Fibroblast of pulmonary artery (primary cell): ENCODE measurements around the gene HTR2B.

Experiments
- DNase-seq: peaks from one replicate; pipeline ENCODE4 v3.0.0-alpha.2; 2010; ENCODE audit warnings: low read depth
- H3K4me3 ChIP-seq: replicated peaks from 2 replicates; pipeline ENCODE4 v1.5.1; 2011; ENCODE audit warnings: low read depth, mild to moderate bottlenecking, control low read depth, low read length, moderate library complexity
- CTCF ChIP-seq: IDR thresholded peaks from 2 replicates; pipeline ENCODE4 v1.5.1; 2011; ENCODE audit warnings: mild to moderate bottlenecking, control low read depth, low read length, inconsistent platforms; ENCODE audit errors: missing control alignments

HTR2B gene

GRCh38 chr2:231099918-231100317 is 24.9 kb downstream of the HTR2B start:
- H3K4me3 ChIP-seq, result no peak overlapping the region
- no peak for DNase-seq
- peak; percentile 3 for TF ChIP-seq CTCF

GRCh38 chr2:231094736-231095346 is 30.0 kb downstream of the HTR2B start:
- TF ChIP-seq CTCF, result no peak
- no peak for DNase-seq
- H3K4me3 ChIP-seq, result no peak overlapping the region

GRCh38 chr2:231093933-231094332 is 30.9 kb downstream of the HTR2B start:
- no peak overlapping the region for H3K4me3 ChIP-seq
- no peak for TF ChIP-seq CTCF
- no peak for DNase-seq

- TF ChIP-seq CTCF, result no peak
- no peak for DNase-seq
- no peak overlapping the region for H3K4me3 ChIP-seq
These were observed 36.1 kb downstream of the HTR2B start for GRCh38 chr2:231088754-231089153.

GRCh38 chr2:231084565-231084964 is 40.3 kb downstream of the HTR2B start:
- TF ChIP-seq CTCF, result no peak
- DNase-seq, result no peak
- H3K4me3 ChIP-seq, result no peak overlapping the region

GRCh38 chr2:231069379-231070054 is 55.3 kb downstream of the HTR2B start:
- no peak for TF ChIP-seq CTCF
- DNase-seq, result peak; percentile 85
- no peak overlapping the region for H3K4me3 ChIP-seq
